Activated CD4-positive, alpha-beta T cell treated with anti-CD3 and anti-CD28 coated beads, Interleukin-10, Interleukin-2, amounts not matched to agents 100 ng/mL and 50 ng/mL, durations not matched to agents 16 hours and 8 hours (primary cell): ENCODE data around the gene SLC7A5.

ENCODE experiments used
- DNase-seq: peaks from one replicate; pipeline ENCODE4 v3.0.0-alpha.2; 2020

The SLC7A5 gene

DNA sequence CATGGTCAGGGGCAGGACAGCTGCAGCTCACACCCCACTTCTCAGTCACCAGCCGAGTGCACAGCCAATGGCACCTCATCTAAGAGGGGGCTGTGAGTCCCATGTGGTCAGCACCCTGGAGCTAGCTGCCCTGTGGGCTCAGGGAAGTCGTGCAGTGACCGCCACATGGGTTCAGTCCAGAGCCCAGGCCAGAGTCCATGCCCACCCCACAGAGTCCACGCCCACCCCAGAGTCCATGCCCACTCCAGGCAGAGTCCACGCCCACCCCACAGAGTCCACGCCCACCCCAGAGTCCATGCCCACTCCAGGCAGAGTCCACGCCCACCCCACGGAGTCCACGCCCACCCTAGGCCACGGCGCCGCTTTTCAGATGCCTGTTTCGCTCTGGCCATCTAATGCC, 24.1 kb downstream of the SLC7A5 start:
- DNase-seq, result no peak

DNA sequence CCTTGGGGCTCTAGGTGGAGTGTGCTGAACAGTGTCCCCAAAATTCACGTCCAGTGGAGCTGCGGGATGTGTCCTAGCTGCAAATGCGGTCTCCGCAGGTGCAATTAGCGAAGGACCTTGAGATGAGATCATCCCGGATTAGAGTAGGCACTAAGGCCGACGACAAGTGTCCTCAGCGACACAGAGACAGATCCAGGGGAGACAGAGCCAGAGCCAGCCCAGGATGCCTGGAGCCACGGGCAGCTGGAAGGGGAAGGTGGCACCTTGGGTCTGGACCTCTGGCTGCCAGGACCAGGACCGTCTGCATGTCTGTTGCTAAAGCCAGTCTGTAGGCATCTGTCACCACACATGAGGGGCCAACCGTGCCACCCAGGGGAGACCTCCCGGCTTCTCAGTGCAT, 24.5 kb downstream of the SLC7A5 start:
- no peak for DNase-seq

DNA sequence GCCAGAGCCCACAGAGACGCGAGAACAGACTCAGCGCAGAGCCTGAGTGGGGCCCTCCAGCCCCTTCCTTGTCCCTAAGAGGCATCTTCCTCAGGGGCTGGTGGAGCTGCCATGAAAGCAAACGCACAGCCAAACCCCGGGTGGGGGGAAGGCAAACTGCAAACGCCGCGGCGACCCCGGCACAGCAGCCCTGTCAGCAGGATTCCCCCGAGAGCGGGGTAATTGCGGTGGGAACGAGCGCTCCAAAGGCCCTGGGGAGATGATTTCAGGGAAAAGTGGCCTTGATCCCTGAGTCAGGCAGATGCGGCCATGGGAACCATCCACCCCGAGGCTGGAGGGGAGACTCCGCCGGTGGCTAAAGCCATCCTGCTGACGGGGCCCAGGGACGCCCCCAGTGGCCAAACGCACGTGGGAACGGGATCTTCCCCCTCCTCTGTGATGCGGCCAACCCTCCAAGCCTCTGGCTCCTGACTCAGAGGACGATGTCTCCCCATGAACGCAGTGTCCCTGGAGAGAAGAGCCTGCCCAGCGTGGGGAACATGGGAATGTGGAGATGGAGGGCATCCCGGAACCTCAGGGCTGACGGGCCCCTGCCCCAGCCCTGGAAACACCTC, 25.1 kb downstream of the SLC7A5 start:
- no peak for DNase-seq

DNA sequence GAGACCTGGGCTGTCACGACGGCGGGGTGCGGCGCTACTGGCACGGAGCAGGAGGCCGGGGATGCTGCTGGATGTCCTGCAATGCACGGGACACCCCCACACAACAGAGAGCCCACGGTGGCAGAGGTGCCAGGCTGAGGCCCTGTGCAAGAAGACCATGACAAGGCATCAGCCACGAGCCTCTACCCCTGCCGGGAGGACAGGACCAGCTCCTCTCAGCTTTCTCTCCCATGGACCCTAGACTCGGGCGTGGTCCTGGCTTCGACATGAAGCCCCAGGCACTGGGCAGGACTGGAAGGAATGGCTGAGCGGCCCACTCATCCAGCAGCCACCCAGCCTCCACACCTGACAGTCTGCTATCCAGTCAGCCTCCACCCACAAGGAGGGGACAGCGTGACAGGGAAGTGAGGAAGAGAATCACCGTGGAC, 25.6 kb downstream of the SLC7A5 start:
- no peak for DNase-seq

DNA sequence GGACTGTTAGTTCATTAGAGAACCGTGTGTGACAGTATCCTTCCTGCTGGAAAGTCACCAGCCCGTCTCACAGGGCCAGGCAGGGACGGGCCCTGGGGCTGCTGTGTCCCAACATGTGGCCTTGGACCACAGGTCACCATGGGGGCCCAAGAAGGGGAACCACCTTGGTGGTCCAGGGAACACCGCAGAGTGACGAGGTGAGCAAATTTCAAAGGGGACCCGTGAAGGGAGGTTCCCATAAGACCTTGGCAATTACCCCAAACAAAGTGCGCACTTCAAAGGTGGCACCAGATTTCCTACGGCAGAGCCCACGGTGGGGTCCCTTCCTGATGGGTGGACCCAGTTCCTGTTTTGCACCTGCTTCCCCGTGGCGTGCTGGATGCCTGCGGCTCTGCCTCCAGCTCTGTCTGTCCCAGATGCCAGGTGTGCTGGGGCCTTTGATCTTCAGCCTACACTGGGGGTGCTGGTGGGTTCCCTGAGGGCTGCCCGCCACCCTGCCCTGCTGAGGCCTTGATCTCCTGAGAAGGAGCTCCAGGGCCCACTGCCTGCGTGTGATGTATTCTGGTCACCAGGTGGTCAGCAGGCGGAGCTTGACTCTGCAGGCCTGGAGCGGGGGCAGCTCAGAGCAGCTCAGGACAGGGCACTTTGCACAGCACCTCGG, 27.0 kb downstream of the SLC7A5 start:
- DNase-seq, result no peak

DNA sequence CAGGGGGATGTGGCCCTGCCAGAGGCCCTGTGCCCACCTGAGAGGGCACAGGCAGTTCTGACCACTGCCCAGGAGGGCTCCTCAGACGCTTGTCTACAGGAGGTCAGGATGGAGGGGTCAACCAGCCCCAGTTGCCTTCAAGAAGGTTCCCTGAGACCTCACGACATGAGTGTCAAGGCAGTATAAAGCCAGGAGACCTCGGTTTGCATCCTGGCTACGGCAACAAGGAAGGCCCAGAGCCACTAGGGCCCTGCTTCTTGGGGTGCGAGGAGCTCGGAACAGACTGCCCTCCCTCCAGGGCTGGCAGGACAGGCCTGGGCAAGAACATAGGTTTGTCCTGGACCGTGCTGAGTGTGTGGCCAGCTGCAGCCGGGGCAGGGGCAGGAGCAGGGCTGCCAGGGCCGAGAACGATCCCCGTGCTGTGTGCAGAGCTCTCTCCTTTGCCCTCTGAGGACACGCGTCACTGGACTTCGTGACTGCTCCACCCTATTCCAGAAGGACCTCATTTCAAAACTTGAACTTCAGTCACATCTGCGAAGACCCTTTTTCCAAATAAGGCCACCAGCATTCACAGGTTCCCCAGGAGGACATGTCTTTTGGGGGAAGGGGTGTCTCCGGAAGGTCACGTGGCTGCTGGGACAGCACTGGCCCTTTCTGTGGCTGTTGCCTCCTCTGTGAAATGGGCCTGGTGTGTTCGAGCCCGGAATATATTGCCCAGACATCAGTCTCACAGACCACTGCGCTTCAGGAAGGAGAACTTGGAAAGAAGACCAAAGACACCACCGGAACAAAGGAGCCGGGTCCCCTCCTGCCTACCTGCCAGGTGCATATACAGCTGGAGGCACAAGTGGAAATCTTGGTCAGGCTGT, 27.7 kb downstream of the SLC7A5 start:
- DNase-seq, result no peak

DNA sequence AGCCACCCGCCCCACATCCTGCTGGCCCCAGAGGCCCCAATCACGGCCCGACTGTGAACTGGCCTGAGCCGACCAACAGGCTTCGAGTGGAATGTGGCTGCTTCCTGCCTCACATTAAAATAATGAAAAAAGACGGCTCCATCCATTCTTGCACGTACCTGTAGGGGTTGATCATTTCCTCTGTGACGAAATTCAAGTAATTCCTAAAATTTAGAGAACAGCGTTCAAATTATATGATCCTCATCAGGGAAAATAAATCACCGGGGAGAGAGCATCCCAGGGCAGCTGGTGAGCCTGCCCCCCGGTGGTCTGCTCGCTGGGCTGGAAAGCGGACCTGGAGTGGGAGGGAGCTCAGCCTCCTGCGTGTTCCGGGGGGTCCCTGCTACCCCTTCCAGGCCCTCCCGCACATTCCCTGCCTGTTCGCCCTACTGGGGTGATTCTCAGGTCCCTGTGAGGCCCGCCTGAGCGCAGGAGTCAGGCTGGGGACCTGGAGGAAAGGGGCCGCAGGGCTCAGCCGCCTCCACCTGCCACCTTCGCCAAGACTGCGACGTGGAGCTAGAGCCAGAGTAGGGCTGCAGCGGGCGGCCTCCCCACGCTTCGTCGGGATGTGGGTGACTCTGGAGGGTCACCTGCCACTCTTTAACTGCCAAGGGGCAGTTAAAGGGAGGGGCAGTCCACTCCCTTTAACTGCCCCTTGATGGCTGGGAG, 28.9 kb downstream of the SLC7A5 start:
- DNase-seq, result no peak

DNA sequence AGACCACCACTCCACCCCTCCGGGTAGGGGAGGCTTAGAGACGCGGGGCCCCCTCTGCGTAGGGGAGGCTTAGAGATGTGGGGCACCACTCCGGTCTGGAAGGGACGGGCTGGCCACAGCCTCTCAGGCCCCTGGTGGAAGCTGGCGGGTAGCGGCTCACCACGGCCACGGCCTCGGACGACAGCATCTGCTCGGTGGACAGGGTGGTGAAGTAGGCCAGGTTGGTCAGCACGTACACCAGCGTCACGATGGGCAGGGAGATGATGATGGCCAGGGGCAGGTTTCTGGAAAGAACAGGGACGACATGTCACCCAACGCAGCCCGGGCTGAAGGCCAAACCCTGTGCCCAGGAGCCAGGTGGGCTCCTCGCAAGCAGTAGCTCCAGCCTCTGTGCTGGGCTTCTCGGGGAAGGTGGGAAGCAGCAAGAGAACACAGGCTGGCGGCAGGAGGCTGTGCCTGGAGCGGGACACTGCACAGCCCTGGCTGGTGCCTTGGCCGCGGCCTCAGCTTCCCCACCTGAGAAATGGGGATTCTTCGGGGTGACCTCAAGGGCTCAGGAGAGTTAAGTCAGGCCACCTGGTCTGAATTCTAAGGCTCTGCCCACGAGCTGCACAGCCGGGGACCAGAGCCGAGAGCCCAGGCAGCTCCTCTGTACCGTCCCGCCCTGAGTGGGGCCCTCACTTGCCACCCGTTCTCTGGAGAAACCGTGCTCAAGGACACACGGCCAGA, 29.6 kb downstream of the SLC7A5 start:
- no peak for DNase-seq

DNA sequence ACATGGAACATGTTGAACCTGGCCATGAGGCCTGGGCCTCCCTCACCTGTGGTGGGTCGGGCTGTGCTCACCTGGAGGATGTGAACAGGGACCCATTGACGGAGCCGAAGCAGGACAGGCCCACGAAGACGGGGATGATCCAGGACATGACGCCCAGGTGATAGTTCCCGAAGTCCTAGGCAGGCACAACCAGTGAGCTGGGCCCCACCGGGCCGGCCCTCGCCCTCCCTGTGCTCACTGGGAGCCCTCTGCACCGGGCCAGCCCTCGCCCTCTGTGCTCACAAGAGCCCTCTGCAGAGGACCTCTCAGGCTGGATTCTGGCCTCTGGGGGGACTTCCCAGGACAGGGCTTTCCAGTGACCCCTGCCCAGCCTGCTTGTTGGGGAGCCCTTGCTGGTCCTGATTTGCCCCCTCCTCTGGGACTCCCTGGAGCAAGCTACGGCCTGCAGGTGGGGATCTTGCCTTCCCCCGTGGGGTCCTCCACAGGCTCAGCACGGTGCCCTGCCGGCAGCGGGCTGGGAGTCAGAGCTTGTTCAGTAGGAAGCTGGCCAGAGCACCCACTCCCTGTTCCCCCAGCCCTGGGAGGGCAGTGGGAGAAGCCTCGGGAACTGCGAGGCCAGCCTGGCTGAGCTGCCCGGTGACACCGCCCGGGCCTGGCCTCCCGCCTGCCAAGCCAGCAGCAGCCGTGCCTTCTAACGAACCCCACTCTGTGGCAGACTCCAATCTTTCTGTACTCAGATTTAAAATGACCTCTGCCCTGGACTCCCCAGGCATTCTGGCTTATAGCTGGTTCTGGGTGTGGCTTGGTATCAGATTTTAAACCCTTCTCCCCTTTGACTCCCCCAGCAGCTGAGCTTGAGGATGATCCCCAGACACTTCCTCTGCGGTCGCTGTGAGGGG, 30.4 kb downstream of the SLC7A5 start:
- DNase-seq, result no peak

DNA sequence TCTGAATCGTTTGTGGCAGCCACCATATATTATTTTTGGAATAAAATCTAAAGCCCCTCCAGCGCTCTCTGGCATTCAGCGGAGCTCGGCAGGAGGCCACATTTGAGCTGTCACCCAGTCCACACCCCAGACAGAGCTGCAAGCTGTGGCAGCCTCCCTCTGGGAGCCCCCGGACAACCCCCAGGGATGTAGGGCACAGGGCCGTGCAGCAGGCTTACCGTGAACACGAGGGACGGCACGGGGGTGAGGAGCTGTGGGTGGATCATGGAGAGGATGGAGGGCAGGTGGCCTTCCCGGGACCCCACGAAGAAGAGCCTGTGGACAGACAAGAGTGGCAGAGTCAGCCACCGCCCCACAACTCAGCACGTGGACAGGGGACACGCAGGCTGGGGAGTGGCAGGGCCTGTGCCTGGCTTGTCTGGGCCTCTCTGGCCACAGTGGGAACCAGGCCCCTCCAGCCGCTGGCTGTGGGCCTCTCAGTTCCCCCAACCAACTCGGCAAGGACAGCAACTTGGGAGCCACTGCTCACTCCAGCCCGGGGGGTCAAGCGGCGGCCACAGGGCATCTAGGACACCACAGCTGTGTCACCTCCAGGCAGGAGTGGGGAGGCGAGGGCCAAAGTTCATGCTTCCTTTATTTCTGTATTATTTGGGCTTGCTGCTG, 31.5 kb downstream of the SLC7A5 start:
- no peak for DNase-seq

DNA sequence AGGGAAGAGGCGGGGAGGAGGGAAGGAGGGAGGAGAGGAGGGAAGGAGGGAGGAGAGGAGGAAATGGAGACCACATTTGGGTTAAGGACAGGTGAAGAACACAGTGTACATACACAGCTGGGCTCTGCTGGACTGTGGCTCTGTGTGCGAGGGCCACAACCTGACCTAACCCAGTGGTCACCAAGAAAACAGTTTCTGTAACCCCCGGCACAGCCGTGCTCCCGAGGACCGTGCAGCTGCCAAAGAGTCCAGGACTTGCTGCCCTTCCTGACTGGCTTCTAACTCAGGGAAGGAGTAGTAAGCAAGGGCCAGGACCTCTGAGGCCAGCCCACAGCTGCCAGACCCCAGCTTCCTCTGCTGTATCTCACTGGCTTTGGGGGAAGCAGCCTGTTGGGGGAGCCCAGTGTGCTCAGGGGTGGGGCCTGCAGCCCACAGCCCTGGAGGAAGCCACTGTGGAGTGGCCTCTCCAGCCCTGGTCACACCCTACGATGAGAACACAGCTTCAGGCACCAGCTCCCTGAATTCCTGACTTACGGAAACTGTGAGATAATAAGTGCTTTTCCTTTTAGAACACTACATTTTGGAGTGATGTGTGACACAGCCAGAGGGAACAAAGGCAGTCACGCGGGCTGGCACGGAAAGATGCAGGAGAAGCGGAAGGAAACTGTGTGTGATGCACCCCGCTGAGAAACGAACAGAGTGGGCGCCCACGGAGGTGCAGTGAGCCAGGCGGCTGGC, 32.3 kb downstream of the SLC7A5 start:
- DNase-seq, result no peak

DNA sequence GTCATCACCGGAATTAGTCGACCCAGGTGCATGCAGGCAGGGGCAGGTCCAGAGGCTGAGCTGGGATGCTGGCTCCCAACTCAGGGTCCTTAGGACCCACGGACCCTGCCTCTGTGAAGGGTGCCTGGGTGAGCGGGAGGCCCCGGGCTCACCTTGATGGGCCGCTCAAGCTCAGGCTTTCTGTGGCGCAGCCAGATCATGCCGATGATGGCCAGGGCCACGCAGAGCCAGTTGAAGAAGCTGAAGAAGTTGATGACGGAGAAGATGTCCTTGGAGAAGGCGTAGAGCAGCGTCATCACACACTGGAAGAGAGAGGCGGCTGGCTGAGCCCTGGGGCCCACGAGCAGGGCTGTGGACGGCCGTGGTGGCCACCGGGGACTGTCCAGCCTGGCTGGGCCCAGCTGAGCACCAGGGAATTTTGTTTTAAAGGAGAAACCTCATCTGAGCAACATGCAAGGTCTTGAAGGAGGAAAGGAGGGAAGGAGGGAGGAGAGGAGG, 32.9 kb downstream of the SLC7A5 start:
- no peak for DNase-seq

DNA sequence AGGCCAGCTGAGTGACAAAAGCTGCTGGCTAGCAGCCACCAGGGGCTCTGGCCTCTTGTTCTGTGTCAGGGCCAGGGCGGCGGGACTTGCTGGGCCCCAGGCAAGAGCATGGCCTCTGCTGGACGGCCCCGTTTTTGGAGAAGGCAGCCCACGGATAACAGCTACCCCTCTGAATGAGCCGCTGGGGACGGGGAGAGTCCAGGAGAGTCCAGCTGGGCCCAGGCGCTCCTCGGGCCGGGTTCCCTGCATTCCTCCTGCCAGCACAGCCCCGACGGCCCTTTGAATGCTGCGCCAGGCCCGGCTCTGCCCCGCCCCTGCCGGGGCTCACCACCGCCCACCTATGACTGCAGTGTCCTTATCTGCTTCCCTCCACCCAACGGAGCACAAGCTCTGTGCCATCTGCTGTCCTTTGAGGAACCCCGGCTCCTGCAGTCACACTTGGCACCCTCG, 33.4 kb downstream of the SLC7A5 start:
- DNase-seq, result no peak

DNA sequence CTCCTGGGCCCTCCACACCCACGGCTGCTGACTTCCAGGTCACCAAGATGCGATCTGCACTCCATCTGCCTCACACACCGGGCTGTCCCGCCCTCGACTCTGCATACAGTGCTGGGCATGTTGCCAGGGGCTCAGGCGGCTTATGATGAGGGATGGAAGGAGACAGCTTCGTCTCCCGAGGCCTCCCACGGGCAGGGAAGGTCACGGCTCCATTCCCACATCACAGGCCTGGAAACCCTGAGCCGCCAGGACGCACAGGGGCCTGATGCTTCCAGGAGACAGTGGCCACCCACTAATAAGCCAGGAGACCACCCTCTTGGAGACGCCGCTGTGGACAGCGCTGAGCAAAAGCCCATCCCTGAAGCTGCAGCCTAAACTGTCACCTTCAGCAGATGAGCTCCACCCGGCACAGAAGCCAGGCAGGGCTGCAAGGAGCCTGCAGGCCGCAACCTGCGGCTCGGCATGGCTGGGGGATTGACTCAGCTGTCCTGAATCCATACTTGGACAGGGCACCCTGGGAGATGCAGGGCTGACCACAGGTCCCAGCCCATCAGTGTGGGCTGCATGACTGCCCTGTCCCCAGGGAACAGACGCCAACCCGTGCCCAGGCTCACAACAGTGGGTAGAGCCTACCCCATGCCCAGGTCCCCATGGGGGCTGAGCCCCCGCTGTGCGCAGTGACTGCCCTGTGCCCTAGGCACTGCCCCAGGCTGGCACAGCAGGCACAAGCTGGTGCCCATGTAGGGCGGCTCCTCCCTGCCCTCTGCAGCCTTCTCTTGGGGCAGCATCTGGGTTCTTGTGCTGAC, 34.4 kb downstream of the SLC7A5 start:
- no peak for DNase-seq

DNA sequence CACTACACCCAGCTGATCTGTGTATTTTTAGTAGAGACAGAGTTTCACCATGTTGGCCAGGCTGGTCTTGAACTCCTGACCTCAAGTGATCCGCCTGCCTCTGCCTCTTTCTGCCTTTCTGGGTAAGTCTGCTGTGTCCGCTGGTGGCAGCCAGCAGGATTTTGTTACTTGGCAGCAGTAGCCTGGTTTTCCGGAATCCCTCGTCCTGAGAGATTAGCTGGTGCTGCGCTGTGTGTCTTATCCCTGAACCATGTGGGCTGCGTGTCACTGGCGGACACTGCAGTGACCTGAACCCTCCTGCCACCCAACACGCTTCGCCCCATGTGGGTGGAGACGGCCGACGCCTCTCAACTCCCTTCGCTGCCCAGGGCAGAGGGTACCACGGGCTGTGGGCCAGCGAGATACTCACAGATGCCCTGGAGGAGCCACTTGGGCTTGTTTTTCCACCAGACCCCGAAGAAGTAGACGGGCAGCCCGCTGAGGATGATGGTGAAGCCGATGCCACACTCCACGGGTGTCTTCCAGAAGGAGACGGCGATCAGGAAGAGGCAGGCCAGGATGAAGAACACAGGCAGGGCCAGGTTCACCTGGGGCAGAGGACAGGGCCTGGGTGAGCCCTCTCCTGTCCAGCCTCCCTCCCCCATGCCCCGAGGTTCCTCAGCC, 35.2 kb downstream of the SLC7A5 start:
- DNase-seq, result no peak

DNA sequence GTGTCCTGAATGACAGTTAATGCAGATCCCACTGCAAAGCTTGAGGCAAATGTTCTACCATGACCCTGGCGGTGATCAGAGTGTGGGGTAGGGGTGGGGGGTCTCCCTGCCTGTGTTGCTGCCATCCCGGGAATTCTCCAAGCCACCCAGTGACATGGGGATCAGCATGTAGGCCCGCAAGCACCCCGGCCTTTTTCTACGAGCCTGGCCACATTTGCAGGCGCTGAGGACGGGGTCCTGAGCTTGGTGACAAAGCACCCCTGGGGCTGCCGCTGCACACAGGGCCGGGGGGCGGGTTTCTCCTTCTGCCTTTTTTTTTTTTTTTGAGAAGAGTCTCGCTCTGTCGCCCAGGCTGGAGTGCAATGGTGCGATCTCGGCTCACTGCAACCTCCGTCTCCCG, 35.8 kb downstream of the SLC7A5 start:
- no peak for DNase-seq

DNA sequence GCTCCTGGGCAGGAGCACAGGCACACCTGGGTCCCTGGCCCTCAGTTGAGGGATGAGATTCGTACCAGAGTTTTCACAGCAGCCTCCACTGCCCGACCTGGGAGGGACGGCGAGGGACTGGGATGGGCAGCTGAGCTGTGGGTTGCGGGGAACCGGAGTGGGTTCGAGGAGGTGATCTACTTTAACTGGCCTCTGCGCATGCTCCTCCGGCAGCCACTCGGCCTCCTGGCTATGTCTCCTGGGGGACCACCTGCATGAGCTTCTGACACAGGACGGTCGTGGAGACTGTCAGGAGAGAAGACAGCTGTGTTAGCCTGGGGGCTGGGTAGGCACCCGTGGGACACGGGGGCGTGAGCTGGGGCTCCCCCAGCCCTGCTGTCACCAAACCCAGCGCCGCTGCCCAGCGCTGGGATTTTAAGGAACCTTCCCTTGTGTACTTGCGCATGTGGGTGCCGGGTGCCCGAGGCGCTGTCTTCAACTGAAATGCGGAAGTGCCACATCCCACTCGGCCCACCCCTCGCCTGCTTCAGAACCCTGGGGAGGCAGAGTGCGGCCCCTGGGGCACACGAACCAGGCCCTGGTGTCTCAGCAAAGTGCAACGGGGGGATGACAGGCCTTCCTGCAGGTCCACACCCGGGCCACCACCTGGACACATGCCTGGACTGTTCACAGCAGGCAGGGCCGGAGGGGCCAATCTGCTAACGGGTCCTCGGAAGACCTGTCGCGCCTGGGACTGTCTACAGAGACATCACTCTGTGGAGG, 36.4 kb downstream of the SLC7A5 start:
- DNase-seq, result no peak

DNA sequence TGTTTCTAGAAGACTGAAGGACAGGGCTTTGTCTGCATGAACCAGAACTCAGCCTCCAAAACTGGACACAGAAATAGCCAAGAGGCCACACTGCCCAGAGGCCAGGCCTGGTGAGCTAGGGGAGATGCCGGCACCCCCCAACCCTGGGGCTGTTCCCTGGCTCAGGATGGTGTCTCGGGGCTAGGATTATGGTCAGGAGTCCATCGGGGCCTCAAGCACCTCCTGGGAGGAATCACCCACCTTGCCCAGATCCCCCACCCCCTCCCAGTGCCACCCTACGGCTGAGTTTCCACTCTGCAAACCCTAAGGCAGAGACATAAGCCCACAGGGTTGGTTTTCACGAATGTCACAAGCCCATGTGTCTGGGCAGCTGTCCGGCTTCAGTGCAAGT, 37.2 kb downstream of the SLC7A5 start:
- DNase-seq, result no peak
